Right cardiac atrium (tissue), 5 donors: ENCODE results near the gene DYRK1B. TPM values are rescaled to one million over a fixed set of nuclear protein-coding genes. Genes with fewer than 3 reads are reported as not detected.
"Not testable (repeated sequence)": the region's sequence is repeated elsewhere in the genome, so short reads cannot be mapped to it uniquely, and the experiment has no call there.

Experiments
- ATAC-seq, 2 donors: fragments of 200-7000 bp; cut with Tn5 transposase; one replicate each; pipeline versions ENCODE4 v1.8.0 to v1.9.1; 2020; ENCODE audit warnings: moderate library complexity in 2 of 2, mild to moderate bottlenecking in 1 of 2
- DNase-seq, 3 donors: peaks; one replicate each; pipeline ENCODE4 v3.0.0-alpha.2; 2020
- H3K27ac ChIP-seq: one replicate; pipeline ENCODE4 v1.5.1; 2013; ENCODE audit warnings: mild to moderate bottlenecking, low read length, control low read depth, moderate library complexity
- H3K27me3 ChIP-seq: one replicate; pipeline ENCODE4 v1.6.1; 2013; ENCODE audit not compliant: control insufficient read depth, insufficient read depth
- H3K4me1 ChIP-seq: one replicate; pipeline ENCODE4 v1.6.1; 2013; ENCODE audit warnings: low read length; ENCODE audit not compliant: control insufficient read depth, insufficient read depth
- H3K4me3 ChIP-seq: one replicate; pipeline ENCODE4 v1.5.1; 2013; ENCODE audit warnings: low read length, control low read depth
- H3K9me3 ChIP-seq: one replicate; pipeline ENCODE4 v1.6.1; 2013; ENCODE audit warnings: low read length; ENCODE audit not compliant: control insufficient read depth
- WGBS: extraction: QIAGEN DNeasy Blood & Tissue Kit; methylation state at CpG from one replicate; pipeline ENCODE4 v1.1.7; 2013; 5-methylcytosine and 5-hydroxymethylcytosine counted together
- intact Hi-C, 4 donors: fragments of 100-400 bp; cut with DNase I; formaldehyde crosslinking; loops; one replicate each; pipeline versions ENCODE4 v1.11.0 to v1.14.0; 2022 to 2023
- polyA plus RNA-seq: library from polyadenylated mRNA; stranded (reverse); fragments of 200-250 nt; gene quantifications from one replicate; pipeline ENCODE4 v1.2.3, GENCODE V29; 2013
- total RNA-seq, 4 donors: library from RNA; stranded (reverse); fragmentation: NEBNext Ultra II Directional; extraction: Animal tissue kit (Norgen Biotek cat#: 25700); gene quantifications; one replicate each; pipeline ENCODE4 v1.2.1, GENCODE V29; 2021
- donor health status: healthy with polysubstance abuse.
- donor health status: DM: no; HTN: yes; CAD: no.
- donor health status: DM: no; HTN: no; CAD: no.
- donor health status: DM: no; HTN: yes; CAD: no; lungs with severe emphysema.
- donor health status: DM: yes; HTN: yes; CAD: no.

Gene DYRK1B
- total and polyA plus RNA-seq, 5 donors, result 7.7 to 17.6 (median 14.7) TPM

DNA sequence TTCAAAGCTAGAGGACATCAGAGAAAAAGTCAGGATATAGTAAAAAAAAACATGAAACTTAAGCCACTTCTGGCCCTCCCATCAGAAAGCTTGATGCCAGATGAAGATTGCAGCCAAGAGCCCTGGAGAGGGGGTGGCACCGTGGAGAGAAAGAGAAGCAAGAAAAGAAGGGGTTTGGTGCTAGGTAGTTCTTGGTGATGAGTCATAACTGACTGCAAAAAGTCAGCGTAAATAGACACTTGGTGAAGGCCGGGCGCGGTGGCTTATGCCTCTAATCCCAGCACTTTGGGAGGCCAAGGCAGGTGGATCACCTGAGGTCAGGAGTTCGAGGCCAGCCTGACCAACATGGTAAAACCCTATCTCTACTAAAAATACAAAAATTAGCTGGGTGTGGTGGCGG, 25.3 kb downstream of the DYRK1B start:
- ATAC-seq, H3K4me3 ChIP-seq, H3K27ac ChIP-seq, intact Hi-C loops, DNase-seq, H3K9me3 ChIP-seq, H3K27me3 ChIP-seq, H3K4me1 ChIP-seq: not testable (repeated sequence)
- WGBS, result 89% methylated on average over 7 of the region's 7 CpGs

DNA sequence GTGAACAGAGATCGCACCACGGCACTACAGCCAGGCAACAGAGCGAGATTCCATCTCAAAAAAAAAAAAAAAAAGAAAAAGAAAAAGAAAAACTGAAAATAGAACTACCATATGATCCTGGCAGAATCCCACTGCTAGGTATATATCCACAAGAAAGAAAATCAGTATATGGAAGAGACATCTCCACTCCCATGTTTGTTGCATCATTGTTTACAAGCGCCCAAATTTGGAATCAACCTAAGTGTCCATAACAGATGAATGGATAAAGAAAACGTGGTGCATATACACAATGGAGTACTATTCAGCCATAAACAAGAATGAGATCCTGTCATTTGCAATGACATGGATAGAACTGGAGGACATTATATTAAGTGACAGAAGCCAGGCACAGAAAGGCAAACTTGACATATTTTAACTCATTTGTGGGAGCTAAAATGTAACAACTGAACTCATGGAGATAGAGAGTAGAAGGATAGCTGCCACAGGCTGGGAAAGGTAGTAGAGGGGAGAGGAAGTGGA, 26.1 kb downstream of the DYRK1B start:
- Histone ChIP-seq H3K4me3 (no peak overlapping the region), H3K27me3 (no peaks in the 10 kb centered on the region), H3K27ac (no peak overlapping the region), H3K9me3 (no peaks in the 10 kb centered on the region), H3K4me1 (no peaks in the 10 kb centered on the region)
- ATAC-seq (no peak), DNase-seq (no peak)
- WGBS, result 79% methylated on average over 5 of the region's 5 CpGs
- intact Hi-C loops, result no loop called here

DNA sequence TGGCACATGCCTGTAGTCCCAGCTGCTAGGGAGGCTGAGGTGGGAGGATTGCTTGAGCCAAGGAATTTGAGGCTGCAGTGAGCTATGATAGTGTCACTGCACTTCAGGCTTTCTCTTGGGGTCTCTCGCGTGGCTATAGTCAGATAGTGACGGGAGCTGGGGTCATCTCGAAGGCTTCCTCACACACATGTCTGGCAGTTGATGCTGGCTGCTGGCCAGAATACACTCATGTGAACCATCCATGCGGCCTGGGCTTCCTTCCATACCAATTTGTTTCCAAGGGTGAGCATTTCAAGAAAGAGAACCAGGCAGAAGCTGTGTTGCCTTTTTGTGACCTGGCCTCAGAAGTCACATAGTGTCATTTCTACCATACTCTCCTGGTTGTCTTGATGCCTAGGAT, 28.9 kb downstream of the DYRK1B start:
- DNase-seq (no peak), ATAC-seq (no peak)
- intact Hi-C loops, result no loop called here
- Histone ChIP-seq H3K27ac (no peak overlapping the region), H3K4me1 (peaks cover 1% of the 10 kb centered on the region), H3K4me3 (no peak overlapping the region), H3K9me3 (no peaks in the 10 kb centered on the region), H3K27me3 (no peaks in the 10 kb centered on the region)
- 18% methylated on average over 5 of the region's 5 CpGs for WGBS

DNA sequence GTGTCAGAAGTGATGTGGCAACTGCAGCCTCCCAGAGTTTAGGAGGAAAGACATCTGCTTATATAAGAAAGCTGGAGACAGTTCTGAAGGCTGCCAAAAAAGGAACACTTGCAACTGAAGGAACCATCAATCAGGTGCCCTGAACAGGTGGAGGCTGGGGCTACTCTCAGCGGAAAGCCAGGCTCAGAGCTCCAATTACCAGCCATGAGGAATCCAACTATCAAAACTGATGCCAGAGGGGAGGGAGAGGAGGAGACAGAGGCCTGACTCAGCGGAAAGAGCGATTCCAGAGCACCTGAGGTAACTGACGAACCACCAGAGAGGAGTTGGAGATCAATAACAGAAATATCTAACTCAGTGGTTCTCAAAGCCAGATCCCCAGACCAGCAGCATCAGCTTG, 31.0 kb downstream of the DYRK1B start:
- peaks cover 1% of the 10 kb centered on the region for H3K4me1 ChIP-seq
- H3K9me3 ChIP-seq, result no peaks in the 10 kb centered on the region
- no peak overlapping the region for H3K4me3 ChIP-seq
- no peak overlapping the region for H3K27ac ChIP-seq
- 31% methylated on average over 4 of the region's 4 CpGs for WGBS
- H3K27me3 ChIP-seq, result no peaks in the 10 kb centered on the region
- ATAC-seq (no peak), DNase-seq (no peak)
- intact Hi-C loops, result no loop called here

DNA sequence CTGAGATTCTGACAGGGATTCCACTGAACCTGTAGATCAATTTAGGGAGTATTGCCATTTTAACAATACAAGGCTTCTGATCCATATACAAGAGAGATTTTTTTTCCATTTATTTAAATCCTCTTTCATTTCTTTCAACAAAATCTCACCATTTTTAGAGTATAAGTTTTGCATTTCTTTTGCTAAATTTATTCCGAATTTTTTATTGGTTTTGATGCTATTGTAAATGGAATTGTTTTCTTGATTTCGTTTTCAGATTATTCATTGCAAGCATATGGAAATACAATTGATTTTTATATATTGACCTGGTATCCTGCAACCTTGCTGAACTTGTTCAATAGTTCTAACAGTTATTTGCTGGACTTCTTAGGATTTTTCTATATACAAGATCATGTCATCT, 36.9 kb downstream of the DYRK1B start:
- no peak overlapping the region for H3K4me3 ChIP-seq
- ATAC-seq (no peak), DNase-seq (no peak)
- no peaks in the 10 kb centered on the region for H3K4me1 ChIP-seq
- H3K27me3 ChIP-seq, result no peaks in the 10 kb centered on the region
- H3K27ac ChIP-seq, result no peak overlapping the region
- no peaks in the 10 kb centered on the region for H3K9me3 ChIP-seq
- intact Hi-C loops, result no loop called here
- WGBS, result 48% methylated on average over 2 of the region's 2 CpGs

DNA sequence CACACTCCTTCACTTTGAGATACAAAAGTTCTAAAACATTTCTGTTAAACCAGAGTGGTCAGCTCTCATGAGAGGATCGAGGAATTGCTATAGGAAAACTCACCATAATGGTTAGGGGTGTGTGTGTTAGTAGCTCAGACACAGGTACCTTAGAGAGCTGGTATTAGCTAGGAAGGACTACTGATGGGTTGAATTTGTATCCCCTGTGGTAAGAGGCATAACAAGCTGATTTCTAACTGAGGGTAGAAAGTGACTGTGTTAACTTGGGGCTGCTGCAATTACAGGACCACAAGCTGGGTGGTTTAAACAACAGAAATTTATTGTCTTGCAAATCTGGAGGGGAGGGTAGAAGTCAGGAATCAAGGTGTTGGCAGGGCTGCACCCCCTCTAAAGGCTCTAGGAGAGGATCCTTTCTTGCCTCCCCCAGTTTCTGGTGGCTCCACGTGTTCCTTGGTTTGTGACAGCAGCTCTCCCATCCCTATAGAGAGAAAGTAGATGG, 37.9 kb downstream of the DYRK1B start:
- DNase-seq, result no peak
- no peaks in the 10 kb centered on the region for H3K27me3 ChIP-seq
- H3K9me3 ChIP-seq, result no peaks in the 10 kb centered on the region
- no peak overlapping the region for H3K4me3 ChIP-seq
- no peak for ATAC-seq
- 32% methylated on average over 2 of the region's 2 CpGs for WGBS
- intact Hi-C loops, result loop anchor here in 1 of 4 donors (2.0 kb wide), 1 partner anchor 49 kb away; no protein-coding TSS in a partner anchor
- no peak overlapping the region for H3K27ac ChIP-seq
- no peaks in the 10 kb centered on the region for H3K4me1 ChIP-seq

DNA sequence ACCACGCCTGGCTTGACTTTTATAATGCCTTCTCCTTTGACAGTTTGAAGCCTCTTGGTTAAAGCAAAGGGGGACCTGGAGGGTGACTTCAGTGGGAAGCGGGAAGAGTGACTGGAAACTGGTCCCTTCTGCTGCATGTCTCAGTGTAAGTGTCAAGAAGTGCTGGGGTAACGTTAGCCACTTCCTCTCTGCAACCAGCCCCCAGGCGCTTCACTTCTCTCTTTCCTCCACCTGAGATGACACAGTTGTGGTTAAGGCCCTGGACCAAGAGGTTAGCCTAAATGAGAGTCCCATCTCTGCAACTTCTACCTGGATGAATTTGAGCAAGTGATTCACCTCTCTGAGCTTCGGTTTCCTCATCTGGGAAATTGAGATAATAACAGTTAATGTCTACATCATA, 39.0 kb downstream of the DYRK1B start:
- Histone ChIP-seq H3K4me3 (no peak overlapping the region), H3K9me3 (no peaks in the 10 kb centered on the region), H3K27ac (no peak overlapping the region), H3K27me3 (no peaks in the 10 kb centered on the region), H3K4me1 (no peaks in the 10 kb centered on the region)
- DNase-seq (no peak), ATAC-seq (no peak)
- 60% methylated on average over 5 of the region's 5 CpGs for WGBS
- intact Hi-C loops, result loop anchor here in 1 of 4 donors (2.0 kb wide), 1 partner anchor 50 kb away; no protein-coding TSS in a partner anchor

DNA sequence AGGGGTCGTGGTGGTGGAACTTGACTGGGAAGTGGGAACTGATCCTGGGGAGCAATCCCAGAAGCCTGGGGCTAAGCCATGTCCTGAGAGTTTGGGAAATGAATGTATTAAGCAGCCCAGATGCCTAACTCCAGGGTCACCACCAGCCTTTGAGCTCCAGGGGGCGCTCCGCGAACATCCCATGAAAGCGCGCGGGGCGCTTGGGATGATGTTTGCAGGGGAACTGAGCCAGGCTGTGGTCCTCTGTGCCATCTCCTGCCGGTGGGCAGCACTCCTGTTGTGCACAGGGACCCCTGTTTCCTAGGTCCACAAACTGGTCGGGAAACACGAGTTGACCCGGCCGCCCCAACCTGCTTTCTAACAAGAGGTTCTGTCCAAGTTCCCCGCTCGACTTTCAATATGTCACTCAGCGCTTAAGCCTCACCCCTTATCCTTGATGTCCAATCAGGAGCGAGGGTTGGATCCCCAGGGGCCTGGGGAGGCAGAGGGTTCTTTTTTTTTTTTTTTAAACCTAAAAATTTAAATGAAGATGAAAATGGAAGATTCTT, 40.9 kb downstream of the DYRK1B start:
- no peaks in the 10 kb centered on the region for H3K27me3 ChIP-seq
- DNase-seq (peak; percentile 76 to 90 (median 87)), ATAC-seq (peak; percentile 96 to 99)
- WGBS, result under 1% methylated on average over 17 of the region's 17 CpGs
- no peak overlapping the region for H3K27ac ChIP-seq
- H3K9me3 ChIP-seq, result no peaks in the 10 kb centered on the region
- no peaks in the 10 kb centered on the region for H3K4me1 ChIP-seq
- intact Hi-C loops, result loop anchor here in 2 of 4 donors (5.0 kb wide), 1 partner anchor 49 kb away; no protein-coding TSS in a partner anchor
- H3K4me3 ChIP-seq, result peak overlapping the region; percentile 40

DNA sequence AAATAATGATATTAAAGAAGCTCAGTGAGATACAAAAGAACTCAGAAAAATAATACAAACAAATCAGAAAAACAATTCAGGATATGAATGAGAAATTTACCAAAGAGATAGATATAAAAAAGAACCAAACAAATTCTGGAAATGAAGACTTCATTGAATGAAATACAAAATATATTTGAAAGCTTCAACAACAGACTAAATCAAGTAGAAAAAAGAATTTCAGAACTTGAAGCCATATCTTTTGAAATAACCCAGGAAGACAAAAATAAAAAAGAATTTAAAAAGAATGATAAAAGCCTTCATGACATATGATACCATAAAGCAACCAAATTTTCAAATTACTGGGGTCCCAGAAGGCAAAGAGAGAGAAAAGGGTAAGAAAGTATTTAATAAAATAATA, 45.7 kb downstream of the DYRK1B start:
- intact Hi-C loops, result no loop called here
- Histone ChIP-seq H3K4me1 (no peaks in the 10 kb centered on the region), H3K4me3 (no peak overlapping the region), H3K27ac (no peak overlapping the region), H3K9me3 (peaks cover 4% of the 10 kb centered on the region), H3K27me3 (no peaks in the 10 kb centered on the region)
- ATAC-seq (no peak), DNase-seq (no peak)

DNA sequence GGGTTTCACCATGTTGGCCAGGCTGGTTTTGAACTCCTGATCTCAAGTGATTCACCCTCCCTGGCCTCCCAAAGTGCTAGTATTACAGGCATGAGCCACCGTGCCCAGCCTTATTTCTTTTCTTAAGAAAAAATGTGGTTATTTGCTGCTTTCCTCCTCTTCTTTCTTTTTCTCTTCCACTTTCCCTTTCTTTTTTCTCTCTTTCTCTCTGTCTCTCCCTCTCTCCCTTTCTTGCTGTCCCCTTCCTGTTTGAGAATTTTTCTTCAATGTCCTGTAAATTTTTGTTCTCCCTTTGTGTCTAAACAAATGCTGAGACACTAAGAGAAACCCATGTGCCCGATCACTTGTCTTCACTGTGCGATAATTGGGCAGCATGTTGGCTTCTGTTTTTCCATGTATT, 53.1 kb downstream of the DYRK1B start:
- Histone ChIP-seq H3K27me3 (no peaks in the 10 kb centered on the region), H3K4me3 (no peak overlapping the region), H3K27ac (no peak overlapping the region), H3K9me3 (no peaks in the 10 kb centered on the region), H3K4me1 (no peaks in the 10 kb centered on the region)
- no peak for ATAC-seq
- intact Hi-C loops, result no loop called here
- WGBS, result 86% methylated on average over 3 of the region's 3 CpGs
- DNase-seq, result no peak

DNA sequence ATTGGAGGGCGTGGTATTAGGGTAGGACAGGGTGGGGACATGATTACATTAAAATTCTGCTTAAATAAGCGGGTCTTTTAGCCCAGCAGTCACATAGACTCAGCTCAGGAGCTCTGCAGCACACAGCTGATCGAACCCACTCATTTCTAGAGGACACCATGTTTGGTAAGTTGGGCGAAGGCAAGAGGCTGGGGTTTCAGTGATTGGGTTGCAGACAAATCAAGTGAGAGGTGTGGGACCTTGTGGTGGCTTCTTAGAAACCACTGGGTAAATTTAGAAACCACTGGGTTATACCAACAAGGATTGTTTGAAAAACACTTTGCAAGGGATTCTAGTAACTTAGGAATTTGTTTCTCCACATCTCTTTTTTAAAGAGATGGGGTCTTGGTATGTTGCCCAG, 55.2 kb downstream of the DYRK1B start, which contains the start of gene LEUTX:
TSS of gene LEUTX (plus strand) at position 92 of the 400 bp plus-strand sequence. CDS start at position 159, 67 bp downstream.
- DNase-seq (no peak), ATAC-seq (no peak)
- intact Hi-C loops, result no loop called here
- H3K9me3 ChIP-seq, result no peaks in the 10 kb centered on the region
- H3K27ac ChIP-seq, result no peak within 1 kb of the TSS
- H3K4me1 ChIP-seq, result no peaks in the 10 kb centered on the region
- 68% methylated on average over 4 of the region's 4 CpGs for WGBS
- no peak within 1 kb of the TSS for H3K4me3 ChIP-seq
- H3K27me3 ChIP-seq, result no peaks in the 10 kb centered on the region
